Tibial nerve (tissue), 4 donors: ENCODE measurements around the gene SEC23A. TPM values are rescaled to one million over a fixed set of nuclear protein-coding genes. Genes with fewer than 3 reads are reported as not detected.

ENCODE experiments used
- DNase-seq, 2 donors: peaks; one replicate each; pipeline ENCODE4 v3.0.0-alpha.2; 2019; ENCODE audit warnings: low spot score in 2 of 2
- H3K27ac ChIP-seq, 4 donors: fragments of 200-600 bp; sonication (generic) in 3 of 4; one replicate each; pipeline ENCODE4 v1.5.1; 2017 to 2019; ENCODE audit warnings: mild to moderate bottlenecking in 1 of 4
- H3K27me3 ChIP-seq, 2 donors: fragments of 200-600 bp; sonication (generic) in 1 of 2; one replicate each; pipeline versions ENCODE4 v1.5.1 to v1.6.0; 2017 to 2019
- H3K36me3 ChIP-seq, 3 donors: fragments of 200-600 bp; sonication (generic); one replicate each; pipeline ENCODE4 v1.5.1; 2018 to 2019
- H3K4me1 ChIP-seq, 4 donors: fragments of 200-600 bp; sonication (generic) in 3 of 4; one replicate each; pipeline ENCODE4 v1.5.1; 2017 to 2019
- H3K4me3 ChIP-seq, 4 donors: fragments of 200-600 bp; sonication (generic) in 3 of 4; one replicate each; pipeline ENCODE4 v1.5.1; 2017 to 2019; ENCODE audit warnings: mild to moderate bottlenecking in 1 of 4, moderate library complexity in 1 of 4
- H3K9me3 ChIP-seq, 4 donors: fragments of 200-600 bp; sonication (generic) in 3 of 4; one replicate each; pipeline ENCODE4 v1.5.1; 2017 to 2019
- EP300 ChIP-seq, 2 donors: sonication (generic); formaldehyde crosslinking; IDR thresholded peaks; one replicate each; pipeline ENCODE4 v1.6.1; 2017; ENCODE audit warnings: antibody characterized with exemption in 2 of 2, mild to moderate bottlenecking in 1 of 2
- POLR2A ChIP-seq, 2 donors: fragments of 450-650 bp; IDR thresholded peaks; one replicate each; pipeline ENCODE4 v1.6.1; 2017; ENCODE audit warnings: antibody characterized with exemption in 2 of 2, mild to moderate bottlenecking in 2 of 2, moderate library complexity in 2 of 2
- WGBS, 2 donors: methylation state at CpG; one replicate each; pipeline ENCODE4 v1.1.5; 2018; 5-methylcytosine and 5-hydroxymethylcytosine counted together
- total RNA-seq, 4 donors: library from RNA; depleted of rRNA; stranded (reverse); fragments of >200 nt; gene quantifications; one replicate each; pipeline ENCODE4 v1.1.0, GENCODE V29; 2016
- TF ChIP-seq, protein P1 (sequence below), 5 experiments: fragments of 200-600 bp in 3 of 5; fragments of 450-650 bp in 2 of 5; sonication (generic) in 3 of 5; IDR thresholded peaks; one replicate each; pipeline ENCODE4 v1.5.1; 2016 to 2019; ENCODE audit warnings: antibody characterized with exemption in 5 of 5, mild to moderate bottlenecking in 3 of 5, moderate library complexity in 2 of 5

SEC23A gene
- total RNA-seq, 4 donors from 2014 or later: 64.0 to 118 (median 91.9) TPM

- 89 to 93% methylated on average over 4 of the region's 4 CpGs for WGBS, 2 donors
- Histone ChIP-seq H3K36me3 (peaks cover 5 to 91% (median 27%) of the 10 kb centered on the region in 3 donors), H3K9me3 (no peaks in the 10 kb centered on the region), H3K27me3 (no peaks in the 10 kb centered on the region), H3K4me1 (no peaks in the 10 kb centered on the region), H3K27ac (no peak overlapping the region), H3K4me3 (no peak overlapping the region)
- no peak for TF ChIP-seq EP300 (IDR thresholded peaks at IDR 0.05)
- TF ChIP-seq, protein P1, sequence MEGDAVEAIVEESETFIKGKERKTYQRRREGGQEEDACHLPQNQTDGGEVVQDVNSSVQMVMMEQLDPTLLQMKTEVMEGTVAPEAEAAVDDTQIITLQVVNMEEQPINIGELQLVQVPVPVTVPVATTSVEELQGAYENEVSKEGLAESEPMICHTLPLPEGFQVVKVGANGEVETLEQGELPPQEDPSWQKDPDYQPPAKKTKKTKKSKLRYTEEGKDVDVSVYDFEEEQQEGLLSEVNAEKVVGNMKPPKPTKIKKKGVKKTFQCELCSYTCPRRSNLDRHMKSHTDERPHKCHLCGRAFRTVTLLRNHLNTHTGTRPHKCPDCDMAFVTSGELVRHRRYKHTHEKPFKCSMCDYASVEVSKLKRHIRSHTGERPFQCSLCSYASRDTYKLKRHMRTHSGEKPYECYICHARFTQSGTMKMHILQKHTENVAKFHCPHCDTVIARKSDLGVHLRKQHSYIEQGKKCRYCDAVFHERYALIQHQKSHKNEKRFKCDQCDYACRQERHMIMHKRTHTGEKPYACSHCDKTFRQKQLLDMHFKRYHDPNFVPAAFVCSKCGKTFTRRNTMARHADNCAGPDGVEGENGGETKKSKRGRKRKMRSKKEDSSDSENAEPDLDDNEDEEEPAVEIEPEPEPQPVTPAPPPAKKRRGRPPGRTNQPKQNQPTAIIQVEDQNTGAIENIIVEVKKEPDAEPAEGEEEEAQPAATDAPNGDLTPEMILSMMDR (IDR thresholded peaks at IDR 0.05): no peak
- no peak for DNase-seq
Measured at GRCh38 chr14:39090548-39091111, 12.4 kb downstream of the SEC23A start.

- TF ChIP-seq POLR2A (IDR thresholded peaks at IDR 0.05): no peak
- TF ChIP-seq, protein P1 (IDR thresholded peaks at IDR 0.05): no peak
- no peak for TF ChIP-seq EP300 (IDR thresholded peaks at IDR 0.05)
Measured at GRCh38 chr14:39087493-39087892, 15.5 kb downstream of the SEC23A start.

DNA sequence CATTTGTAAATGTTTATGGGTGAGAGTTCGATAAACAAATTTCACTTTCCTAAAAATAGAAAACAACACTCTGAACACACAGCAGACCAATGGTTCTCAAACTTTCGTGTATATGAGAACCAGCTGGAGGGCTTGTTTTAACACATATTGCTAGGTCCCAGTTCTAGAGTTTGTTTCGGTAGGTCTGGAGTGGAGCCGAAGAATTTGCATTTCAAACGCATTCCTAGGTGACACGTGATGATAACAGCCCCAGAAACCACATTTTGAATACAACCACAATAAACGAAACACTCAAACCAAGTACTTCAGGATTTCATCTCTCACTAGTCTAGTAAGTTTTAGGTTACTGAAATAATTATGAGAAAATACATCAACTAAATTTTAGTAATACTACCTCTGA is 17.1 kb downstream of the SEC23A start:
- DNase-seq: no peak
- TF ChIP-seq, protein P1 (IDR thresholded peaks at IDR 0.05): no peak
- TF ChIP-seq POLR2A (IDR thresholded peaks at IDR 0.05) (no peak), EP300 (IDR thresholded peaks at IDR 0.05) (no peak)
- H3K27ac ChIP-seq: no peak overlapping the region
- no peaks in the 10 kb centered on the region for H3K4me1 ChIP-seq
- H3K4me3 ChIP-seq: no peak overlapping the region
- no peaks in the 10 kb centered on the region for H3K9me3 ChIP-seq
- H3K36me3 ChIP-seq: peaks cover 2 to 95% (median 23%) of the 10 kb centered on the region in 3 donors
- WGBS, 2 donors: 92 to 97% methylated on average over 7 of the region's 7 CpGs
- no peaks in the 10 kb centered on the region for H3K27me3 ChIP-seq

More at GRCh38 chr14:39087493-39087892, 15.5 kb downstream of the SEC23A start:
- no peaks in the 10 kb centered on the region for H3K9me3 ChIP-seq
- H3K27me3 ChIP-seq: no peaks in the 10 kb centered on the region
- DNase-seq: no peak
- H3K4me3 ChIP-seq: no peak overlapping the region
- 95 to 96% methylated on average over 2 of the region's 2 CpGs for WGBS, 2 donors
- no peak overlapping the region for H3K27ac ChIP-seq
- H3K36me3 ChIP-seq: peaks cover 5 to 94% (median 36%) of the 10 kb centered on the region in 3 donors
- no peaks in the 10 kb centered on the region for H3K4me1 ChIP-seq

DNA sequence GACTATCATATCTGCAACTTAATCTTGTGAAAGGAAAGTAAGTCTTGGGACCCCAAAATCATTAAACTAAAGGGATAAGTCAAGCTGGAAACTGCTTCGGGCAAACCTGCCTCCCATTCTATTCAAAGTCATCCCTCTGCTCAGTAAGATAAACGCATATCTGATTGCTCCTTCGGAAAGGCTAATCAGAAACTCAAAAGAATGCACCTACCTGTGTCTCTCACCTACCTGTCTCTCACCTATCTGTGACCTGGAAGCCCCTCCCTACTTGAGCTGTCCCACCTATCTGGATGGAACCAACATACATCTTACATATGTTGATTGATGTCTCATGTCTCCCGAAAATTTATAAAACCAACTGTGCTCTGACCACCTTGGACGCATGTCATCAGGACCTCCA is 19.9 kb downstream of the SEC23A start:
- 70% methylated on average over 5 of the region's 5 CpGs for WGBS, 2 donors
- Histone ChIP-seq H3K36me3 (peaks cover 2 to 85% (median 18%) of the 10 kb centered on the region in 3 donors), H3K27me3 (no peaks in the 10 kb centered on the region), H3K9me3 (no peaks in the 10 kb centered on the region), H3K4me1 (no peaks in the 10 kb centered on the region), H3K4me3 (no peak overlapping the region), H3K27ac (no peak overlapping the region)
- no peak for DNase-seq
- TF ChIP-seq POLR2A (IDR thresholded peaks at IDR 0.05) (no peak), EP300 (IDR thresholded peaks at IDR 0.05) (no peak)
- TF ChIP-seq, protein P1 (IDR thresholded peaks at IDR 0.05): no peak

DNA sequence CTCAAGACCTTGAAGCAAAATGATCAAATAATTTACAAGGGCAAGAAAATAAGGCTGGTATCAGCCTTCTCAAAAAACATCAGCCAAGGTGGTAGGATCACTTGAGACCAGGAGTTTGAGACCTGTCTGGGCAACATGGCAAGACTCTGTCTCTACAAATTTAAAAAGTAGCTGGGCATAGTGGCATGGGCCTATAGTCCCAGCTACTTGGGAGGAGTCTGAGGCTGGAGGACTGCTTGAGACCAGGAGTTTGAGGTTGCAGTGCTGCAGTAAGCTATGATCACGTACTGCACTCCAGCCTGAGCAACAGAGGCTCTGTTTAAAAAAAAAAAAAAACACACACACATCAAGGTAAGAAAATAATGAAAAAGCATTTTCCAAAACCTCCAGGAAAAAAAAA is 22.1 kb downstream of the SEC23A start:
- 88 to 100% methylated on average over 1 of the region's 1 CpG for WGBS, 2 donors
- Histone ChIP-seq H3K27ac (no peak overlapping the region), H3K36me3 (peaks cover 2 to 83% (median 14%) of the 10 kb centered on the region in 3 donors), H3K4me1 (no peaks in the 10 kb centered on the region), H3K9me3 (no peaks in the 10 kb centered on the region), H3K27me3 (no peaks in the 10 kb centered on the region), H3K4me3 (no peak overlapping the region)
- no peak for TF ChIP-seq POLR2A (IDR thresholded peaks at IDR 0.05)
- TF ChIP-seq, protein P1 (IDR thresholded peaks at IDR 0.05): no peak
- no peak for TF ChIP-seq EP300 (IDR thresholded peaks at IDR 0.05)
- no peak for DNase-seq
